ENCODE data around the gene ANKRD11.

Gene ANKRD11

DNA sequence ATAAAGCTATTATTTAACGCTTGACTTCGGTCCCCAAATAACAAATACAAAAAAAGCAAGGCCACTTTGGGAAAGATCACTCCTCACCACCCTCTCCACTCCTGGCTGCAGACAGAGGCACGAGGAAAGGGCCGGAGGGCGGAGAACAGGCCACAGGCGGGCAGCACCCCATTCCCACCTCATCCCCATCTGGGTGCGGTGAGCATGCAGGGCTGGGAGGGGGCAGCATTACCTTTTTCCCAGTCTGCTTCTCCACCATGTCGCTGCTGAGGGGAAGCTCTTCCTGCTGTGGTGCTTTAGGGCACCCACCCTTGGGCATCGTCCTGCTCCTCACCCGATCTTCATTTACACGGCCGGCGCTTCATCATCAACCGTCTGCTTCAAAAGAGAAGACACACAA lies 173.7 kb downstream of the ANKRD11 start:
- TF ChIP-seq, protein P1, sequence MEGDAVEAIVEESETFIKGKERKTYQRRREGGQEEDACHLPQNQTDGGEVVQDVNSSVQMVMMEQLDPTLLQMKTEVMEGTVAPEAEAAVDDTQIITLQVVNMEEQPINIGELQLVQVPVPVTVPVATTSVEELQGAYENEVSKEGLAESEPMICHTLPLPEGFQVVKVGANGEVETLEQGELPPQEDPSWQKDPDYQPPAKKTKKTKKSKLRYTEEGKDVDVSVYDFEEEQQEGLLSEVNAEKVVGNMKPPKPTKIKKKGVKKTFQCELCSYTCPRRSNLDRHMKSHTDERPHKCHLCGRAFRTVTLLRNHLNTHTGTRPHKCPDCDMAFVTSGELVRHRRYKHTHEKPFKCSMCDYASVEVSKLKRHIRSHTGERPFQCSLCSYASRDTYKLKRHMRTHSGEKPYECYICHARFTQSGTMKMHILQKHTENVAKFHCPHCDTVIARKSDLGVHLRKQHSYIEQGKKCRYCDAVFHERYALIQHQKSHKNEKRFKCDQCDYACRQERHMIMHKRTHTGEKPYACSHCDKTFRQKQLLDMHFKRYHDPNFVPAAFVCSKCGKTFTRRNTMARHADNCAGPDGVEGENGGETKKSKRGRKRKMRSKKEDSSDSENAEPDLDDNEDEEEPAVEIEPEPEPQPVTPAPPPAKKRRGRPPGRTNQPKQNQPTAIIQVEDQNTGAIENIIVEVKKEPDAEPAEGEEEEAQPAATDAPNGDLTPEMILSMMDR (IDR thresholded peaks at IDR 0.05; ENCODE audit: control insufficient read depth, insufficient read depth, low read depth, low read length, missing control alignments) = no peak
- no peak overlapping the region for H3K4me3 ChIP-seq (ENCODE audit: control insufficient read depth, low read depth, low read length)
- no peak for DNase-seq (ENCODE audit: low read depth)

DNA sequence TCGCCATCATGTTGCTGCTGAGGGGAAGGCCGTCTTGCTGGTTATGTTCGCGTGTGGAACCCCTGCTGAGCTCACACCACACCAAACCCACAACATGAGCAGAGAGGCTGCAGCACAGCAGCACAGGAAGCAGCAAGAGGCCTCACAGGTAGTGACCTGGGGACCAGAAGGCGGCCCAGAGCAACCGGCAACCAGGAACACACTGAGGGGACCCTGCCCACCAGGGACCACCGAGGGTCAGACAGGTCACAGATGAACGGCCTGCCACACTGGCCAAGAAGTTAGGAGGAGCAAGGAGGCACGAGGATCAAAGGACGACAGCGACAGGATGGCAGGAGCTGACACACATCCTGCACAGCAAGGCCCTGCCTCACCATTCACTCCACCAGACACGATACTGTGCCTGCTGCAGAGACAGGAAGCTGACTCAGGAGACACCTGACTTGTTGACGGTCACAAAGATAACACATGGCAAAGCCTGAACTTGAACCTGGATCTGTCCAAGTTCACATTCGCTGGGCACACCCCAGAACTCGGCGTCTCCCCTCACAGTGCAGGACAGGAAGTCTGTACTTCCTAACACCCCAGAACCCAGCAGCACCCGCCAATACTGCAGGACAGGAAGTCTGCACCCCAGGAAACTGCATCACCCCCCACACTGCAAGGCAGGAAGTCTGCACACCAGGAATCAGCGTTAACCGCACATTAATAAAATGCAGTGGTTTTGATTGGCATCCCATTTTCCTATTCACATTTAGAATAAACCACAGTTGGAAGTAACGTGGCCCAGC lies 174.4 kb downstream of the ANKRD11 start:
- TF ChIP-seq, protein P1 (IDR thresholded peaks at IDR 0.05; ENCODE audit: control insufficient read depth, insufficient read depth, low read depth, low read length, missing control alignments) = no peak
- no peak for DNase-seq (ENCODE audit: low read depth)
- no peak overlapping the region for H3K4me3 ChIP-seq (ENCODE audit: control insufficient read depth, low read depth, low read length)

DNA sequence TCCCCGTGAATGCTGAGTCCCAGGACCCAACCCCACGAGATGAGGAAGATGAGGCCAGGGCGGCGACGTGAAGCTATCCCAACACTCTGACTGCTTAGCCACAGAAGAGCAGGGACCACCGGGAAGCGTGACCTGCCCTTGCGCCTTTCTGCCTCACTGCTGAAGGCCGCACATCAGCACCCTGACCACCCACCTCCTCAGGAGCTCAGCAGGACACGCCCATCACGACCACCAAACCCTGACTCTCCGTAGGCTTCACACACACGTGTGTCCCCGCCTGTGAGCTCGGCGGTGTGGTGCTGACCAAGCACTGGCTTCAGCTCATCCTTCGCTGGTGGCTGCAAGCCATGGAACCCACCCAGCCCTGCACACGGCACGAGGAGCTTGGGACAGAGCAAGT lies 175.1 kb downstream of the ANKRD11 start:
- H3K4me3 ChIP-seq (ENCODE audit: control insufficient read depth, low read depth, low read length) = no peak overlapping the region
- DNase-seq (ENCODE audit: low read depth) = no peak
- TF ChIP-seq, protein P1 (IDR thresholded peaks at IDR 0.05; ENCODE audit: control insufficient read depth, insufficient read depth, low read depth, low read length, missing control alignments) = no peak

DNA sequence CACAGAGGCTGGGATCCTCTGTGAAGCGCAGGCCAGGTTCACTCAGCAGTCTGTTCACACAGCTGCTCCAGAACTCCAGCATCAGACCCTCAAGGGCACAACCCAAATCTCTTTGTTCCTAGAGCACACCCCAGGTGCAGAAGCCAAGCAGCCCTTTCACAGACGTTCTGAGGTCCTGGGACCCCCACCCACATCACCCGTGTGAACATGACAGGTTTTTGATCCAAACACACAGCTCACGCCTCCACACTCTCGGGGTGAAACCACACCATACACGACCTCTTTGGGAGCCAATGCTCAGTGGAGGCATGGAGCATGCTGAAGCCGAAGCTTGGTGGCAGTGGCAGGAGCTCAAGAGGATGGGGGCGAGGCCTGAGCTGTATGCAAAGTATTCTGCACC lies 175.5 kb downstream of the ANKRD11 start:
- TF ChIP-seq, protein P1 (IDR thresholded peaks at IDR 0.05; ENCODE audit: control insufficient read depth, insufficient read depth, low read depth, low read length, missing control alignments) = no peak
- no peak for DNase-seq (ENCODE audit: low read depth)
- H3K4me3 ChIP-seq (ENCODE audit: control insufficient read depth, low read depth, low read length) = no peak overlapping the region

DNA sequence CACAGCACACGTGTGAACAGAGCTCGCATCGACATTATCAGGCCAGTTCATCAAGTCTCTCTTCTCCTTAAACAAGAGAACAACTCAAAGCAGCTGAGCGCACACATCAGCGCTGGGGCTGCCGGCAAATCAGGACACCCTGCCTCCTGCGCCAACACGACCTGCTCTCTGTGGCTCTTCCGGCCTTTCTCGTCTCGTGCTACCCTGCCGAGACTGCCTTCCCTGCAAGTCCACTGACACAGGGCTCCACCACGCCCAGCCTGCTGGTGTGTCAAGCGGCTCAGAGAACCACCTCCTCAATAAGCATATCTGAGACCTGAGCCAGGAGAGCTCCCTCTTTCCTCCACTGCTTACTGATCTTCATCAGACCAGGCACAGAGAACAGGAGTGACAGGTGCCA lies 176.0 kb downstream of the ANKRD11 start:
- no peak for DNase-seq (ENCODE audit: low read depth)
- no peak overlapping the region for H3K4me3 ChIP-seq (ENCODE audit: control insufficient read depth, low read depth, low read length)
- TF ChIP-seq, protein P1 (IDR thresholded peaks at IDR 0.05; ENCODE audit: control insufficient read depth, insufficient read depth, low read depth, low read length, missing control alignments) = no peak

DNA sequence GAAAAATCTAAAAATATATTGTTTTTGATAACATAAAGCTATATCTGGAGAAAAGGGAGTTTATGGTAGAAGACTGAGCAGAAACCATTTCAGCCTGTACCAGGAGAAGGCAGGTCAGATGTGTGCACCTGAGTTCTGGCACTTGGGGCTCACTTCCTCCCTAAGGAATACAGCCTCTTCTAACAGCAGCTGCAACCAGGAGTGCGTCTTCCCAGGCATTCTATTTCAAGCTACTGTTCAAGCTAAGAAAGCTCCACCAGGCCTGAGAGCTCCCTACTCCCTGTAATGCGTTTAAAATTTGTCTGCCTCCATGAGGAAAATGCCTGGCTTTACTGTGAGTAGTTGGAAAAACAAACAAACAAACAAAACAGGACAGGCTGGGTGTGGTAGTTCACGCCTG lies 176.8 kb downstream of the ANKRD11 start:
- H3K4me3 ChIP-seq (ENCODE audit: control insufficient read depth, low read depth, low read length) = no peak overlapping the region
- DNase-seq (ENCODE audit: low read depth) = no peak
- TF ChIP-seq, protein P1 (IDR thresholded peaks at IDR 0.05; ENCODE audit: control insufficient read depth, insufficient read depth, low read depth, low read length, missing control alignments) = no peak

Data from AG09309 (cell line).